Suprapubic skin (tissue), 4 donors: Measurements from ENCODE around the gene RACK1.

Source experiments
- CTCF ChIP-seq, 2 donors: fragments of 200-600 bp in 1 of 2; fragments of 450-650 bp in 1 of 2; sonication (generic) in 1 of 2; IDR thresholded peaks; one replicate each; pipeline ENCODE4 v1.5.1; 2016 to 2019; ENCODE audit warnings: antibody characterized with exemption in 2 of 2, mild to moderate bottlenecking in 1 of 2, moderate library complexity in 1 of 2
- EP300 ChIP-seq: sonication (generic); formaldehyde crosslinking; IDR thresholded peaks from one replicate; pipeline ENCODE4 v1.6.1; 2017; ENCODE audit warnings: antibody characterized with exemption
- POLR2A ChIP-seq, 2 donors: fragments of 450-650 bp; IDR thresholded peaks; one replicate each; pipeline ENCODE4 v1.6.1; 2017; ENCODE audit warnings: antibody characterized with exemption in 2 of 2, mild to moderate bottlenecking in 2 of 2, moderate library complexity in 2 of 2
- POLR2AphosphoS5 ChIP-seq, 3 donors: sonication (generic); formaldehyde crosslinking; IDR thresholded peaks; one replicate each; pipeline ENCODE4 v1.6.1; 2017; ENCODE audit warnings: antibody characterized with exemption in 3 of 3

GRCh38 chr5:181186986-181187499 is 56.7 kb downstream of the RACK1 start:
- TF ChIP-seq POLR2A (IDR thresholded peaks at IDR 0.05) (no peak), CTCF (IDR thresholded peaks at IDR 0.05) (no peak), EP300 (no peak), POLR2AphosphoS5 (IDR thresholded peaks at IDR 0.05) (no peak)
